IMR-90 (cell line): Measurements from ENCODE around the gene DLGAP3. TPM values are rescaled to one million over a fixed set of nuclear protein-coding genes. Genes with fewer than 3 reads are reported as not detected.
A peak's percentile ranks its signal among the peaks of the same experiment; 100 is the strongest.

Source experiments
- ATAC-seq: fragments of 200-7000 bp; cut with Tn5 transposase; 2 replicates; pipeline ENCODE4 v1.9.1; 2020; ENCODE audit warnings: low read depth, mild to moderate bottlenecking, moderate library complexity
- Bru-seq: library from RNA; stranded (reverse); fragments of 400-500 nt; gene quantifications from one replicate; lab custom pipeline; 2021; lab: Mats Ljungman, UMichigan
- BruChase-seq, 2 experiments: library from RNA; stranded (reverse); fragments of 400-500 nt; gene quantifications; one replicate each; lab custom pipeline; 2021; lab: Mats Ljungman, UMichigan
- BruUV-seq: library from RNA; stranded (reverse); fragments of 400-500 nt; replicated peaks from 2 replicates; lab custom pipeline; 2021; lab: Mats Ljungman, UMichigan
- CTCF ChIA-PET: fragments of 300-600 bp; formaldehyde crosslinking; extraction: SDS; loops from one replicate; lab custom pipeline; 2021; ENCODE audit warnings: antibody characterized with exemption; lab: Yijun Ruan, JAX
- POLR2A ChIA-PET: fragments of 300-600 bp; sonication (Branson Sonifier 250); formaldehyde crosslinking; loops from one replicate; lab custom pipeline; 2022; ENCODE audit warnings: antibody characterized with exemption; ENCODE audit not compliant: unreplicated experiment; lab: Charles Lee
- DNase-seq: peaks from one replicate; pipeline ENCODE4 v3.0.0; 2013
- H2AFZ ChIP-seq: replicated peaks from 2 replicates; pipeline ENCODE3; 2013; ENCODE audit warnings: low read length, mild to moderate bottlenecking; ENCODE audit not compliant: poor library complexity
- H2AK5ac ChIP-seq: 2 replicates; pipeline ENCODE4 v1.6.1; 2013; ENCODE audit warnings: low read depth, low read length, inconsistent platforms
- H2AK9ac ChIP-seq: replicated peaks from 2 replicates; pipeline ENCODE3; 2013; ENCODE audit warnings: mild to moderate bottlenecking, low read depth, low read length, moderate library complexity; ENCODE audit not compliant: poor library complexity
- H2BK120ac ChIP-seq: 2 replicates; pipeline ENCODE4 v1.6.1; 2013; ENCODE audit warnings: low read depth, low read length, inconsistent platforms
- H2BK15ac ChIP-seq: 3 replicates; pipeline ENCODE4 v1.6.1; 2013; ENCODE audit warnings: low read depth, low read length, inconsistent platforms
- H2BK20ac ChIP-seq: 2 replicates; pipeline ENCODE4 v1.6.1; 2013; ENCODE audit warnings: low read depth, mild to moderate bottlenecking, inconsistent platforms, low read length, moderate library complexity
- H2BK5ac ChIP-seq: 2 replicates; pipeline ENCODE4 v1.6.1; 2013; ENCODE audit warnings: mild to moderate bottlenecking, low read depth, low read length, inconsistent platforms; ENCODE audit not compliant: poor library complexity, severe bottlenecking
- H3K14ac ChIP-seq: replicated peaks from 2 replicates; pipeline ENCODE4 v1.6.1; 2013; ENCODE audit warnings: low read depth, low read length, inconsistent platforms
- H3K18ac ChIP-seq: 2 replicates; pipeline ENCODE4 v1.6.1; 2013; ENCODE audit warnings: low read depth, low read length, control low read depth
- H3K23ac ChIP-seq: 2 replicates; pipeline ENCODE4 v1.6.1; 2013; ENCODE audit warnings: low read depth, low read length, inconsistent platforms
- H3K27ac ChIP-seq: 2 replicates; pipeline ENCODE4 v1.5.1; 2013; ENCODE audit warnings: mild to moderate bottlenecking, control low read depth, low read length; ENCODE audit not compliant: insufficient read depth
- H3K27me3 ChIP-seq: 2 replicates; pipeline ENCODE4 v1.6.1; 2013; ENCODE audit warnings: low read length; ENCODE audit not compliant: control insufficient read depth, insufficient read depth
- H3K36me3 ChIP-seq: 2 replicates; pipeline ENCODE4 v1.6.1; 2013; ENCODE audit warnings: low read length, mixed read lengths; ENCODE audit not compliant: control insufficient read depth, insufficient read depth
- H3K4ac ChIP-seq: 2 replicates; pipeline ENCODE4 v1.6.1; 2013; ENCODE audit warnings: low read depth, low read length, inconsistent platforms
- H3K4me1 ChIP-seq: 2 replicates; pipeline ENCODE4 v1.6.1; 2013; ENCODE audit warnings: low read length, mixed read lengths; ENCODE audit not compliant: control insufficient read depth, insufficient read depth
- H3K4me2 ChIP-seq: 2 replicates; pipeline ENCODE4 v1.6.1; 2013; ENCODE audit warnings: low read depth, mild to moderate bottlenecking, control low read depth, low read length, moderate library complexity
- H3K4me3 ChIP-seq: 2 replicates; pipeline ENCODE4 v1.5.1; 2013; ENCODE audit warnings: low read depth, mild to moderate bottlenecking, control low read depth, low read length, moderate library complexity; ENCODE audit not compliant: insufficient read depth
- H3K56ac ChIP-seq: 2 replicates; pipeline ENCODE4 v1.6.1; 2013; ENCODE audit warnings: low read length, inconsistent platforms; ENCODE audit not compliant: insufficient read depth; ENCODE audit errors: extremely low read depth
- H3K79me1 ChIP-seq, 2 experiments: 2 replicates each; pipeline ENCODE4 v1.6.1; 2013; ENCODE audit warnings: low read length in 2 of 2, inconsistent platforms in 1 of 2, low read depth in 1 of 2
- H3K9ac ChIP-seq: 2 replicates; pipeline ENCODE4 v1.6.1; 2013; ENCODE audit warnings: low read depth, low read length, control low read depth
- H3K9me1 ChIP-seq: 2 replicates; pipeline ENCODE4 v1.6.1; 2013; ENCODE audit warnings: low read length, inconsistent platforms; ENCODE audit not compliant: insufficient read depth
- H3K9me3 ChIP-seq: 2 replicates; pipeline ENCODE4 v1.6.1; 2013; ENCODE audit warnings: low read length; ENCODE audit not compliant: control insufficient read depth, insufficient read depth
- H4K20me1 ChIP-seq: 2 replicates; pipeline ENCODE4 v1.6.1; 2013; ENCODE audit warnings: low read length, inconsistent platforms; ENCODE audit not compliant: insufficient read depth
- H4K5ac ChIP-seq: 2 replicates; pipeline ENCODE4 v1.6.1; 2013; ENCODE audit warnings: mild to moderate bottlenecking, low read depth, low read length, control low read depth
- H4K8ac ChIP-seq, 2 experiments: 2 replicates each; pipeline ENCODE4 v1.6.1; 2013; ENCODE audit warnings: low read depth in 2 of 2, low read length in 2 of 2, control low read depth in 1 of 2, inconsistent platforms in 1 of 2
- H4K91ac ChIP-seq: 2 replicates; pipeline ENCODE4 v1.6.1; 2013; ENCODE audit warnings: low read depth, low read length, inconsistent platforms; ENCODE audit not compliant: insufficient read depth
- CEBPB ChIP-seq: IDR thresholded peaks from 2 replicates; pipeline ENCODE4 v1.6.1; 2012; ENCODE audit warnings: low read depth, low read length, improper control_type of control experiment
- MAZ ChIP-seq: IDR thresholded peaks from 2 replicates; pipeline ENCODE4 v1.6.1; 2012; ENCODE audit warnings: low read depth, mild to moderate bottlenecking, low read length, improper control_type of control experiment, moderate library complexity, borderline replicate concordance
- NFE2L2 ChIP-seq: fragments of 150-350 bp; IDR thresholded peaks from 2 replicates; pipeline ENCODE4 v1.6.1; 2016; ENCODE audit warnings: low read depth, mild to moderate bottlenecking, low read length
- POLR2A ChIP-seq: IDR thresholded peaks from 2 replicates; pipeline ENCODE4 v1.6.1; 2012; ENCODE audit warnings: mild to moderate bottlenecking, low read depth, low read length
- RAD21 ChIP-seq: IDR thresholded peaks from 2 replicates; pipeline ENCODE4 v1.6.1; 2012; ENCODE audit warnings: low read length, improper control_type of control experiment
- RCOR1 ChIP-seq: IDR thresholded peaks from 2 replicates; pipeline ENCODE4 v1.6.1; 2012; ENCODE audit warnings: mild to moderate bottlenecking, low read length, improper control_type of control experiment; ENCODE audit not compliant: insufficient replicate concordance
- SMC3 ChIP-seq: fragments of 150-350 bp; IDR thresholded peaks from 2 replicates; pipeline ENCODE4 v1.6.1; 2016; ENCODE audit warnings: low read depth, mild to moderate bottlenecking, antibody characterized with exemption, low read length, moderate library complexity
- WGBS, 2 experiments: methylation state at CpG; one replicate each; pipeline versions ENCODE4 v1.1.5 to v1.1.7; 2013; ENCODE audit warnings: missing lambda C conversion rate in 2 of 2; ENCODE audit not compliant: insufficient read length in 1 of 2; ENCODE audit errors: extremely low coverage in 2 of 2; 5-methylcytosine and 5-hydroxymethylcytosine counted together
- dilution Hi-C: fragments of 300-500 bp; cut with HindIII; formaldehyde crosslinking; loops from one replicate; pipeline ENCODE4 v1.14.3; 2018; ENCODE audit warnings: low sequenced_read_pairs; ENCODE audit not compliant: unreplicated experiment
- in situ Hi-C: fragments of 300-500 bp; cut with MboI; formaldehyde crosslinking; loops from 3 replicates; pipeline ENCODE4 v1.14.3; 2019; ENCODE audit warnings: low sequenced_read_pairs, inconsistent platforms, mixed read lengths
- intact Hi-C: fragments of 100-400 bp; cut with micrococcal nuclease; formaldehyde crosslinking; loops from 2 replicates; pipeline ENCODE4 v1.10.0; 2022
- long read RNA-seq: library from polyadenylated mRNA; unstranded; transcript quantifications from one replicate; pipeline ENCODE4 v2.0.0, GENCODE V29; 2021; ENCODE audit not compliant: unreplicated experiment
- polyA plus RNA-seq, 3 experiments: library from polyadenylated mRNA; depleted of rRNA; stranded (reverse); fragments of >200 nt; gene quantifications; 2 replicates each; pipeline ENCODE4 v1.2.3, GENCODE V29; 2012; ENCODE audit warnings: low replicate concordance in 1 of 3
- total RNA-seq: library from RNA; depleted of rRNA; stranded (reverse); fragments of >200 nt; gene quantifications from 2 replicates; pipeline ENCODE4 v1.2.3, GENCODE V29; 2012; rRNA removed
- TF ChIP-seq, protein P1 (sequence below): fragments of 150-350 bp; IDR thresholded peaks from 2 replicates; pipeline ENCODE4 v1.6.1; 2016; ENCODE audit warnings: low read depth, mild to moderate bottlenecking, low read length, moderate library complexity, borderline replicate concordance
- TF ChIP-seq, protein P2 (sequence below): conservative IDR thresholded peaks from 2 replicates; pipeline ENCODE4 v1.5.1; 2012; ENCODE audit warnings: mild to moderate bottlenecking, low read depth, low read length, improper control_type of control experiment

The DLGAP3 gene, protein sequence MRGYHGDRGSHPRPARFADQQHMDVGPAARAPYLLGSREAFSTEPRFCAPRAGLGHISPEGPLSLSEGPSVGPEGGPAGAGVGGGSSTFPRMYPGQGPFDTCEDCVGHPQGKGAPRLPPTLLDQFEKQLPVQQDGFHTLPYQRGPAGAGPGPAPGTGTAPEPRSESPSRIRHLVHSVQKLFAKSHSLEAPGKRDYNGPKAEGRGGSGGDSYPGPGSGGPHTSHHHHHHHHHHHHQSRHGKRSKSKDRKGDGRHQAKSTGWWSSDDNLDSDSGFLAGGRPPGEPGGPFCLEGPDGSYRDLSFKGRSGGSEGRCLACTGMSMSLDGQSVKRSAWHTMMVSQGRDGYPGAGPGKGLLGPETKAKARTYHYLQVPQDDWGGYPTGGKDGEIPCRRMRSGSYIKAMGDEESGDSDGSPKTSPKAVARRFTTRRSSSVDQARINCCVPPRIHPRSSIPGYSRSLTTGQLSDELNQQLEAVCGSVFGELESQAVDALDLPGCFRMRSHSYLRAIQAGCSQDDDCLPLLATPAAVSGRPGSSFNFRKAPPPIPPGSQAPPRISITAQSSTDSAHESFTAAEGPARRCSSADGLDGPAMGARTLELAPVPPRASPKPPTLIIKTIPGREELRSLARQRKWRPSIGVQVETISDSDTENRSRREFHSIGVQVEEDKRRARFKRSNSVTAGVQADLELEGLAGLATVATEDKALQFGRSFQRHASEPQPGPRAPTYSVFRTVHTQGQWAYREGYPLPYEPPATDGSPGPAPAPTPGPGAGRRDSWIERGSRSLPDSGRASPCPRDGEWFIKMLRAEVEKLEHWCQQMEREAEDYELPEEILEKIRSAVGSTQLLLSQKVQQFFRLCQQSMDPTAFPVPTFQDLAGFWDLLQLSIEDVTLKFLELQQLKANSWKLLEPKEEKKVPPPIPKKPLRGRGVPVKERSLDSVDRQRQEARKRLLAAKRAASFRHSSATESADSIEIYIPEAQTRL
- total RNA-seq, result not detected in 2 replicates
- polyA plus RNA-seq (2012; rRNA removed), result 0.02 and 0.10 TPM in 2 replicates
- polyA plus RNA-seq (2012; cell fraction: cytosol; rRNA removed), result 0.03 TPM in 2 replicates
- polyA plus RNA-seq (2012; cell fraction: nucleus; rRNA removed; ENCODE audit: low replicate concordance), result 0.01 and 0.09 TPM in 2 replicates
- Bru-seq, nascent RNA, result percentile 6 among the genes with signal in this experiment
- BruChase-seq, experiment 1, labeled RNA remaining after a 6-hour chase, result percentile 7 among the genes with signal in this experiment
- percentile 7 among the genes with signal in this experiment for BruChase-seq, experiment 2, labeled RNA remaining after a 2-hour chase
- long read RNA-seq, result 0 reads

DNA sequence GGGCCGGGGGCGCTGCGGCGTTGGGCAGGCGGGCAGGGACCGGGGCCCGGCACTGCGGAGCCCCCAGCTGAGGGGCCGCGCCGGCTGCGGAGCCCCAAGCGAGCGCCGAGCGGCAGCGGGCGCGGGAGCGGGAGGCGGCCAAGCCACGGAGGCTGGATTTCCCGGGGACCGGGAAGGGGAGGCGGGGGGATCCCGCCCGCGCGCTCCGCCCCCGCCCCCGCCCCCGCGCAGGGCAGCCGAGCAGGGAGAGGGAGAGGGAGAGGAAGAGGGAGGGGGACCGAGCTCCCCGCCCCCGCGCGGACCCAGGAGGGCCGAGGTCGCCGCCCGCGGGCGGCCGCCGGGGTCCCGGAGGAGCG is at the start of gene DLGAP3:
Gene DLGAP3, minus strand, starts transcription at position 154 of the 356 bp plus-strand sequence. CDS start 24,267 bp downstream, outside the sequence.
- Histone ChIP-seq H2AK9ac (peak within 1 kb of the TSS; percentile 24), H3K4me1 (peaks cover 3% of the 10 kb centered on the region; the same call in 1 of the 2 replicates), H2AK5ac (no peak within 1 kb of the TSS), H3K27me3 (peaks cover 55% of the 10 kb centered on the region), H3K23ac (peak within 1 kb of the TSS; percentile 24; the same call in 1 of the 2 replicates), H3K36me3 (no peaks in the 10 kb centered on the region), H3K4me2 (peak within 1 kb of the TSS; percentile 68; the same call in 1 of the 2 replicates), H4K5ac (no peak within 1 kb of the TSS), H4K8ac (no peak within 1 kb of the TSS), H2BK5ac (no peak within 1 kb of the TSS), H3K56ac (no peak within 1 kb of the TSS), H2BK20ac (no peak within 1 kb of the TSS), H3K4ac (no peak within 1 kb of the TSS), H3K9ac (no peak within 1 kb of the TSS), H2AFZ (peak within 1 kb of the TSS; percentile 75), H3K9me1 (peaks cover 3% of the 10 kb centered on the region; the same call in 1 of the 2 replicates), H3K14ac (no peak within 1 kb of the TSS), H3K27ac (no peak within 1 kb of the TSS), H4K91ac (no peak within 1 kb of the TSS), H2BK120ac (no peak within 1 kb of the TSS), H3K9me3 (no peaks in the 10 kb centered on the region; the same call in 1 of the 2 replicates), H3K79me1 (no peaks in the 10 kb centered on the region), H3K18ac (no peak within 1 kb of the TSS), H3K4me3 (peak within 1 kb of the TSS; percentile 37; the same call in 1 of the 2 replicates), H4K20me1 (peaks cover 3% of the 10 kb centered on the region; the same call in 1 of the 2 replicates), H2BK15ac (no peak within 1 kb of the TSS)
- intact Hi-C loops (no loop called here), dilution Hi-C loops (no loop called here), in situ Hi-C loops (no loop called here)
- DNase-seq (no peak), ATAC-seq (peak; percentile 61)
- POLR2A ChIA-PET, result no interaction called here
- CTCF ChIA-PET, result interaction anchor here (0.5 kb wide), 1 partner anchor 50 kb away, joined by 5 read pairs; no protein-coding TSS in a partner anchor
- 0% methylated on average over 25 of the region's 50 CpGs; no CpG with 5 or more reads in 1 of the 2 experiments for WGBS, 2 experiments
- BruUV-seq, result no TSS peak
- TF ChIP-seq, protein P1, sequence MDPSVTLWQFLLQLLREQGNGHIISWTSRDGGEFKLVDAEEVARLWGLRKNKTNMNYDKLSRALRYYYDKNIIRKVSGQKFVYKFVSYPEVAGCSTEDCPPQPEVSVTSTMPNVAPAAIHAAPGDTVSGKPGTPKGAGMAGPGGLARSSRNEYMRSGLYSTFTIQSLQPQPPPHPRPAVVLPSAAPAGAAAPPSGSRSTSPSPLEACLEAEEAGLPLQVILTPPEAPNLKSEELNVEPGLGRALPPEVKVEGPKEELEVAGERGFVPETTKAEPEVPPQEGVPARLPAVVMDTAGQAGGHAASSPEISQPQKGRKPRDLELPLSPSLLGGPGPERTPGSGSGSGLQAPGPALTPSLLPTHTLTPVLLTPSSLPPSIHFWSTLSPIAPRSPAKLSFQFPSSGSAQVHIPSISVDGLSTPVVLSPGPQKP, result no peak
- TF ChIP-seq SMC3, result no peak
- TF ChIP-seq, protein P2, sequence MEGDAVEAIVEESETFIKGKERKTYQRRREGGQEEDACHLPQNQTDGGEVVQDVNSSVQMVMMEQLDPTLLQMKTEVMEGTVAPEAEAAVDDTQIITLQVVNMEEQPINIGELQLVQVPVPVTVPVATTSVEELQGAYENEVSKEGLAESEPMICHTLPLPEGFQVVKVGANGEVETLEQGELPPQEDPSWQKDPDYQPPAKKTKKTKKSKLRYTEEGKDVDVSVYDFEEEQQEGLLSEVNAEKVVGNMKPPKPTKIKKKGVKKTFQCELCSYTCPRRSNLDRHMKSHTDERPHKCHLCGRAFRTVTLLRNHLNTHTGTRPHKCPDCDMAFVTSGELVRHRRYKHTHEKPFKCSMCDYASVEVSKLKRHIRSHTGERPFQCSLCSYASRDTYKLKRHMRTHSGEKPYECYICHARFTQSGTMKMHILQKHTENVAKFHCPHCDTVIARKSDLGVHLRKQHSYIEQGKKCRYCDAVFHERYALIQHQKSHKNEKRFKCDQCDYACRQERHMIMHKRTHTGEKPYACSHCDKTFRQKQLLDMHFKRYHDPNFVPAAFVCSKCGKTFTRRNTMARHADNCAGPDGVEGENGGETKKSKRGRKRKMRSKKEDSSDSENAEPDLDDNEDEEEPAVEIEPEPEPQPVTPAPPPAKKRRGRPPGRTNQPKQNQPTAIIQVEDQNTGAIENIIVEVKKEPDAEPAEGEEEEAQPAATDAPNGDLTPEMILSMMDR, result no peak
- TF ChIP-seq CEBPB, result no peak
- TF ChIP-seq POLR2A, result no peak
- TF ChIP-seq MAZ, result no peak
- TF ChIP-seq RAD21, result no peak
- no peak for TF ChIP-seq NFE2L2
- no peak for TF ChIP-seq RCOR1
